ENCODE data around the gene ENOX1.

ENOX1 gene

GRCh38 chr13:43555667-43556066 lies 231.1 kb downstream of the ENOX1 start:
- H3K4me3 ChIP-seq (replicated peaks; ENCODE audit: low read depth, low read length), result no peak overlapping the region
- DNase-seq (ENCODE audit: low read depth), result no peak
- no peak for TF ChIP-seq CTCF (IDR thresholded peaks at IDR 0.05; ENCODE audit: low read length, missing control alignments)

- H3K4me3 ChIP-seq (replicated peaks; ENCODE audit: low read depth, low read length), result no peak overlapping the region
- TF ChIP-seq CTCF (IDR thresholded peaks at IDR 0.05; ENCODE audit: low read length, missing control alignments), result no peak
- no peak for DNase-seq (ENCODE audit: low read depth)
Measured at GRCh38 chr13:43551897-43552456, 234.8 kb downstream of the ENOX1 start.

GRCh38 chr13:43546816-43547215 lies 240.0 kb downstream of the ENOX1 start:
- DNase-seq (ENCODE audit: low read depth), result no peak
- H3K4me3 ChIP-seq (replicated peaks; ENCODE audit: low read depth, low read length), result no peak overlapping the region
- TF ChIP-seq CTCF (IDR thresholded peaks at IDR 0.05; ENCODE audit: low read length, missing control alignments), result no peak

- peak; percentile 29 for DNase-seq (ENCODE audit: low read depth)
Measured at GRCh38 chr13:43546251-43546650, 240.5 kb downstream of the ENOX1 start.

GRCh38 chr13:43545317-43545874 lies 241.4 kb downstream of the ENOX1 start:
- H3K4me3 ChIP-seq (replicated peaks; ENCODE audit: low read depth, low read length), result no peak overlapping the region
- TF ChIP-seq CTCF (IDR thresholded peaks at IDR 0.05; ENCODE audit: low read length, missing control alignments), result no peak
- DNase-seq (ENCODE audit: low read depth), result peak; percentile 72

More at GRCh38 chr13:43546251-43546650, 240.5 kb downstream of the ENOX1 start:
- H3K4me3 ChIP-seq (replicated peaks; ENCODE audit: low read depth, low read length), result no peak overlapping the region
- TF ChIP-seq CTCF (IDR thresholded peaks at IDR 0.05; ENCODE audit: low read length, missing control alignments), result no peak

- no peak overlapping the region for H3K4me3 ChIP-seq (replicated peaks; ENCODE audit: low read depth, low read length)
- no peak for TF ChIP-seq CTCF (IDR thresholded peaks at IDR 0.05; ENCODE audit: low read length, missing control alignments)
- DNase-seq (ENCODE audit: low read depth), result no peak
Measured at GRCh38 chr13:43544631-43545030, 242.1 kb downstream of the ENOX1 start.

GRCh38 chr13:43544011-43544410 lies 242.8 kb downstream of the ENOX1 start:
- DNase-seq (ENCODE audit: low read depth), result no peak

More at GRCh38 chr13:43544011-43544410, 242.8 kb downstream of the ENOX1 start:
- H3K4me3 ChIP-seq (replicated peaks; ENCODE audit: low read depth, low read length), result no peak overlapping the region
- TF ChIP-seq CTCF (IDR thresholded peaks at IDR 0.05; ENCODE audit: low read length, missing control alignments), result no peak
